DND-41 (cell line): ENCODE measurements around the gene FAM120A.

Source experiments
- CTCF ChIP-seq: IDR thresholded peaks from 2 replicates; pipeline ENCODE4 v1.5.1; 2012; ENCODE audit warnings: borderline replicate concordance, low read length, moderate library complexity, mild to moderate bottlenecking; ENCODE audit not compliant: poor library complexity, severe bottlenecking; ENCODE audit errors: extremely low read depth
- EZH2 ChIP-seq: IDR thresholded peaks from 3 replicates; pipeline ENCODE4 v1.6.1; 2012; ENCODE audit warnings: borderline replicate concordance, low read depth, mild to moderate bottlenecking, moderate library complexity, low read length, inconsistent platforms; ENCODE audit not compliant: severe bottlenecking

DNA sequence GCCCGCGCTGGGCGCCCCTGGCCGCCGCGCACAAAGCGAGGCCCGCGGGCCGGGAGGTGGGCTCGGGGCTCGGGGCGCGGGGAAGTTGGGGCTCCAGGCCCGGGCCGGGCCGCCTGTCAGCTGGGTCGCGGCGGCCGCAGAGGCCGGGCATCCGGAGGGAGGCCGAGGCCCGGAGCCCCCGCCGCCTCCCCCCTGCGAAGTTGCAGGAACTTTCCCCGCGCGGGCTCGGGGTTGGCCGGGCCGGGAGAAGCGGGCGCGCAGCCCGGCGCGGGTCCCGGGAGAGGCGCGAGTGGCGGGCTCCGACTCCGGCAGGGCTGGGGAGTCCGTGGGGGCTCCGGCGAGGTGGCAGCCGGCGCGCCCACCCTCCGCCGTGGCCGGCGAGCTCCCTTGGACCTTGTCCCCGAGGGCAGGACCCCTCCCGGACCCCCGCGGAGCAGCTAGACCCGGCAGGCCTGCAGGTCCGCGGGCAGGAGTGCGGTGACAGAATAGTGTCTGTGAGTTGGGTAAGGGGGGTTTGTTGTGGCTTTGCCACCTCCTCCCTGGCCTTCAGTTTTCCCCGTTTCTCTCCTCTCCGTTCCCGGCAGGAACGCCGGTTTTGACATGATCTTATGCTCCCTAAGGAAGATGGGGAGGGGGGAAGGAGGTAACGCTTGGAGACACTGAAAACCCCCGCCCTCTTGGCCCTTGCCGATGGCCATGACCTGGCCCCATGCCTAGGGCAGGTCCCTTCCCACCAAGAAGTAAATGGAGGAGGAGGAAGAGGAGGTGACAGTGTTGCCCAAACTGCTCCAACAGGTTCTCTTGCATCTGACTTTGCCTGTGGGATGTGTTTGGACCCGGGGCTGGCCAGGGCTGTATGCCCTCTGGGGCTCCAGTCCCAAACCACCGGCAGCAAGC lies 125.8 kb downstream of the FAM120A start:
- no peak for TF ChIP-seq CTCF
- no peak for TF ChIP-seq EZH2
